ENCODE data around the gene SPTBN1. TPM values are rescaled to one million over a fixed set of nuclear protein-coding genes. Genes with fewer than 3 reads are reported as not detected.

Gene SPTBN1
- total RNA-seq (ENCODE audit: insufficient read depth, low replicate concordance): 320 TPM

- peak; percentile 95 for DNase-seq (ENCODE audit: low spot score)
Observed at GRCh38 chr2:54455563-54456361, at the start of gene SPTBN1. TSS of gene SPTBN1 (plus strand) at chr2:54456327. CDS start at chr2:54526419, 70,092 bp downstream.

- DNase-seq (ENCODE audit: low spot score): no peak
Observed at GRCh38 chr2:54407693-54408092, 48.4 kb upstream of the SPTBN1 start.

- no peak for DNase-seq (ENCODE audit: low spot score)
Observed at GRCh38 chr2:54408288-54408687, 47.8 kb upstream of the SPTBN1 start.

- no peak for DNase-seq (ENCODE audit: low spot score)
Observed at GRCh38 chr2:54409752-54410151, 46.4 kb upstream of the SPTBN1 start.

GRCh38 chr2:54411801-54412354 is 44.2 kb upstream of the SPTBN1 start:
- no peak for DNase-seq (ENCODE audit: low spot score)

- DNase-seq (ENCODE audit: low spot score): no peak
Observed at GRCh38 chr2:54416166-54416813, 39.8 kb upstream of the SPTBN1 start.

GRCh38 chr2:54416938-54417337 is 39.2 kb upstream of the SPTBN1 start:
- DNase-seq (ENCODE audit: low spot score): no peak

- no peak for DNase-seq (ENCODE audit: low spot score)
Observed at GRCh38 chr2:54417577-54417976, 38.5 kb upstream of the SPTBN1 start.

- DNase-seq (ENCODE audit: low spot score): no peak
Observed at GRCh38 chr2:54419388-54419787, 36.7 kb upstream of the SPTBN1 start.

GRCh38 chr2:54419855-54420523 is 36.1 kb upstream of the SPTBN1 start:
- DNase-seq (ENCODE audit: low spot score): no peak

- no peak for DNase-seq (ENCODE audit: low spot score)
Observed at GRCh38 chr2:54420524-54421172, 35.5 kb upstream of the SPTBN1 start.

GRCh38 chr2:54422072-54422581 is 34.0 kb upstream of the SPTBN1 start:
- no peak for DNase-seq (ENCODE audit: low spot score)

GRCh38 chr2:54423213-54423612 is 32.9 kb upstream of the SPTBN1 start:
- DNase-seq (ENCODE audit: low spot score): no peak

- no peak for DNase-seq (ENCODE audit: low spot score)
Observed at GRCh38 chr2:54424555-54425163, 31.5 kb upstream of the SPTBN1 start.

- peak; percentile 93 for DNase-seq (ENCODE audit: low spot score)
Observed at GRCh38 chr2:54428108-54428831, 27.9 kb upstream of the SPTBN1 start.

GRCh38 chr2:54429054-54429453 is 27.1 kb upstream of the SPTBN1 start:
- DNase-seq (ENCODE audit: low spot score): peak; percentile 67

GRCh38 chr2:54429811-54430551 is 26.1 kb upstream of the SPTBN1 start:
- no peak for DNase-seq (ENCODE audit: low spot score)

GRCh38 chr2:54430649-54431048 is 25.5 kb upstream of the SPTBN1 start:
- DNase-seq (ENCODE audit: low spot score): no peak

- DNase-seq (ENCODE audit: low spot score): peak; percentile 63
Observed at GRCh38 chr2:54432251-54433015, 23.7 kb upstream of the SPTBN1 start.

Measured in umbilical cord (tissue), 2 donors.